Measurements from ENCODE around the gene EXTL1. TPM values are rescaled to one million over a fixed set of nuclear protein-coding genes. Genes with fewer than 3 reads are reported as not detected.

The EXTL1 gene
- polyA plus RNA-seq, 1 of the 3 experiments (the other 2 are of a cell fraction): 0.58 TPM

GRCh38 chr1:26003262-26003661 is 18.3 kb upstream of the EXTL1 start (continued):
- TF ChIP-seq RCOR1 (IDR thresholded peaks at IDR 0.05; ENCODE audit: low read length): no peak
- TF ChIP-seq EP300 (IDR thresholded peaks at IDR 0.05; ENCODE audit: borderline replicate concordance in 1 of 2, low read depth in 1 of 2, low read length in 1 of 2): no peak
- TF ChIP-seq RAD21 (IDR thresholded peaks at IDR 0.05; ENCODE audit: low read length): no peak
- TF ChIP-seq USF2 (IDR thresholded peaks at IDR 0.05; ENCODE audit: borderline replicate concordance, low read depth, low read length): no peak
- TF ChIP-seq CHD2 (IDR thresholded peaks at IDR 0.05; ENCODE audit: low read length, partially characterized antibody): no peak
- TF ChIP-seq ELF1 (IDR thresholded peaks at IDR 0.05): no peak
- no peak for TF ChIP-seq USF1 (IDR thresholded peaks at IDR 0.05; ENCODE audit: borderline replicate concordance, low read depth)

- no peaks in the 10 kb centered on the region for H3K36me3 ChIP-seq (replicated peaks in 1 of 2; ENCODE audit: control insufficient read depth in 1 of 2, insufficient read depth in 2 of 2, low read length in 1 of 2)
- H3K4me1 ChIP-seq (ENCODE audit: control insufficient read depth in 1 of 2, insufficient read depth in 2 of 2, low read depth in 1 of 2, low read length in 1 of 2): peaks cover 0 to 6% of the 10 kb centered on the region in 2 experiments; a peak in 1 of 4 replicates
- H3K9me3 ChIP-seq: no peaks in the 10 kb centered on the region
- no peaks in the 10 kb centered on the region for H3K9me2 ChIP-seq
- TF ChIP-seq CHD2 (IDR thresholded peaks at IDR 0.05; ENCODE audit: low read length, partially characterized antibody) (no peak), USF1 (IDR thresholded peaks at IDR 0.05; ENCODE audit: borderline replicate concordance, low read depth) (no peak)
- no peak overlapping the region for H3K4me3 ChIP-seq (ENCODE audit: low read depth in 2 of 2, low read length in 1 of 2)
- H3K79me2 ChIP-seq (ENCODE audit: insufficient read depth): no peaks in the 10 kb centered on the region
- DNase-seq: no peak
- no peak overlapping the region for H3K27ac ChIP-seq (ENCODE audit: low read depth in 2 of 2, low read length in 1 of 2)
- CTCF ChIA-PET: interaction anchor here (0.9 to 14.4 kb wide), 4 partner anchors 9 to 103 kb away, joined by 3 to 344 read pairs (median 4); partner anchors contain the start of genes EXTL1 and STMN1
- no peak overlapping the region for H3K9ac ChIP-seq
- H2AFZ ChIP-seq (ENCODE audit: low read depth): no peak overlapping the region
- H3K4me2 ChIP-seq: no peak overlapping the region
- POLR2A ChIA-PET: no interaction called here
- H4K20me1 ChIP-seq (ENCODE audit: insufficient read depth): no peaks in the 10 kb centered on the region
- no peaks in the 10 kb centered on the region for H3F3A ChIP-seq (replicated peaks; ENCODE audit: insufficient read depth)
- H3K27me3 ChIP-seq (ENCODE audit: insufficient read depth): no peaks in the 10 kb centered on the region
- WGBS (ENCODE audit: low lambda C conversion rate): 72% methylated on average over 2 of the region's 2 CpGs
Observed at GRCh38 chr1:26003756-26004155, 17.8 kb upstream of the EXTL1 start.

- Histone ChIP-seq H3K4me2 (no peak overlapping the region), H3K4me1 (ENCODE audit: control insufficient read depth in 1 of 2, insufficient read depth in 2 of 2, low read depth in 1 of 2, low read length in 1 of 2) (no peaks in the 10 kb centered on the region), H3K9me2 (no peaks in the 10 kb centered on the region), H3K9ac (no peak overlapping the region), H3K79me2 (ENCODE audit: insufficient read depth) (no peaks in the 10 kb centered on the region), H3K9me3 (no peaks in the 10 kb centered on the region), H3K4me3 (ENCODE audit: low read depth in 2 of 2, low read length in 1 of 2) (no peak overlapping the region), H3K27me3 (ENCODE audit: insufficient read depth) (no peaks in the 10 kb centered on the region), H3F3A (replicated peaks; ENCODE audit: insufficient read depth) (no peaks in the 10 kb centered on the region), H3K27ac (ENCODE audit: low read depth in 2 of 2, low read length in 1 of 2) (no peak overlapping the region), H2AFZ (ENCODE audit: low read depth) (no peak overlapping the region), H4K20me1 (ENCODE audit: insufficient read depth) (no peaks in the 10 kb centered on the region), H3K36me3 (replicated peaks in 1 of 2; ENCODE audit: control insufficient read depth in 1 of 2, insufficient read depth in 2 of 2, low read length in 1 of 2) (no peaks in the 10 kb centered on the region)
- DNase-seq: no peak
- CTCF ChIA-PET: interaction anchor here (1.3 to 14.4 kb wide), 3 partner anchors 12 to 126 kb away, joined by 3 to 344 read pairs (median 7); partner anchors contain the start of gene STMN1
- TF ChIP-seq RFX5 (IDR thresholded peaks at IDR 0.05; ENCODE audit: low read length): no peak
- TF ChIP-seq MAX (IDR thresholded peaks at IDR 0.05; ENCODE audit: low read depth): no peak
- no peak for TF ChIP-seq IRF3 (IDR thresholded peaks at IDR 0.05; ENCODE audit: low read depth, low read length)
- TF ChIP-seq RAD21 (IDR thresholded peaks at IDR 0.05; ENCODE audit: low read length): no peak
- POLR2A ChIA-PET: no interaction called here
- WGBS (ENCODE audit: low lambda C conversion rate): 50% methylated on average over 4 of the region's 4 CpGs
Observed at GRCh38 chr1:26005434-26006105, 16.0 kb upstream of the EXTL1 start.

All from SK-N-SH (cell line).